Inferior parietal cortex (tissue), 1 donor: ENCODE measurements around the gene THSD7B.

Source experiments
- DNase-seq: peaks from one replicate; pipeline ENCODE4 v3.0.0-alpha.2; 2016; ENCODE audit errors: extremely low spot score

Gene THSD7B

GRCh38 chr2:137194111-137194510 is 428.8 kb downstream of the THSD7B start:
- no peak for DNase-seq

GRCh38 chr2:137199751-137200150 is 434.4 kb downstream of the THSD7B start:
- DNase-seq, result no peak

GRCh38 chr2:137202318-137202717 is 437.0 kb downstream of the THSD7B start:
- no peak for DNase-seq

- DNase-seq, result no peak
These were observed 440.0 kb downstream of the THSD7B start for GRCh38 chr2:137205324-137205723.

GRCh38 chr2:137206069-137206468 is 440.7 kb downstream of the THSD7B start:
- DNase-seq, result no peak

GRCh38 chr2:137207030-137207429 is 441.7 kb downstream of the THSD7B start:
- no peak for DNase-seq

- DNase-seq, result no peak
These were observed 443.1 kb downstream of the THSD7B start for GRCh38 chr2:137208431-137208891.

GRCh38 chr2:137210039-137210438 is 444.7 kb downstream of the THSD7B start:
- DNase-seq, result no peak

- DNase-seq, result no peak
These were observed 446.4 kb downstream of the THSD7B start for GRCh38 chr2:137211761-137212160.

GRCh38 chr2:137220438-137220993 is 455.2 kb downstream of the THSD7B start:
- DNase-seq, result no peak

GRCh38 chr2:137221797-137222492 is 456.6 kb downstream of the THSD7B start:
- no peak for DNase-seq

- DNase-seq, result no peak
These were observed 458.4 kb downstream of the THSD7B start for GRCh38 chr2:137223722-137224121.

GRCh38 chr2:137228566-137228965 is 463.2 kb downstream of the THSD7B start:
- no peak for DNase-seq

- no peak for DNase-seq
These were observed 464.5 kb downstream of the THSD7B start for GRCh38 chr2:137229834-137230233.

- no peak for DNase-seq
These were observed 466.3 kb downstream of the THSD7B start for GRCh38 chr2:137231628-137232027.

- DNase-seq, result no peak
These were observed 466.7 kb downstream of the THSD7B start for GRCh38 chr2:137232076-137232475.

- DNase-seq, result no peak
These were observed 467.7 kb downstream of the THSD7B start for GRCh38 chr2:137233091-137233490.

- no peak for DNase-seq
These were observed 471.7 kb downstream of the THSD7B start for GRCh38 chr2:137237055-137237454.

- no peak for DNase-seq
These were observed 472.7 kb downstream of the THSD7B start for GRCh38 chr2:137238065-137238464.

GRCh38 chr2:137249463-137250130 is 484.3 kb downstream of the THSD7B start:
- DNase-seq, result no peak

- DNase-seq, result no peak
These were observed 485.1 kb downstream of the THSD7B start for GRCh38 chr2:137250401-137250800.

- no peak for DNase-seq
These were observed 485.7 kb downstream of the THSD7B start for GRCh38 chr2:137251045-137251444.

- DNase-seq, result no peak
These were observed 487.6 kb downstream of the THSD7B start for GRCh38 chr2:137252934-137253333.
